ENCODE results near the gene IL4R. TPM values are rescaled to one million over a fixed set of nuclear protein-coding genes. Genes with fewer than 3 reads are reported as not detected.

IL4R gene
- total and polyA plus RNA-seq, 2 of the 13 experiments (the other 11 are each of a cell fraction or from before 2014, with no cell fraction given): 15.9 to 49.6 TPM

GRCh38 chr16:27364493-27365141 is 50.8 kb downstream of the IL4R start (continued):
- TF ChIP-seq HMGXB3 (CRISPR knock-in tag; IDR thresholded peaks at IDR 0.05; ENCODE audit: borderline replicate concordance) (no peak), ZNF232 (CRISPR knock-in tag; IDR thresholded peaks at IDR 0.05; ENCODE audit: borderline replicate concordance) (0 out of 2 replicates have a peak, but pooled peaks have one; percentile 56), THRA (CRISPR knock-in tag; IDR thresholded peaks at IDR 0.05; ENCODE audit: borderline replicate concordance) (peak; percentile 74; the same call in 1 of the 2 replicates), SAP130 (CRISPR knock-in tag; IDR thresholded peaks at IDR 0.05; ENCODE audit: low read depth) (peak; percentile 78), MBD4 (IDR thresholded peaks at IDR 0.05; ENCODE audit: borderline replicate concordance, low read length) (no peak), ZNF317 (CRISPR knock-in tag; IDR thresholded peaks at IDR 0.05) (no peak), AHR (CRISPR knock-in tag; IDR thresholded peaks at IDR 0.05) (0 out of 2 replicates have a peak, but pooled peaks have one; percentile 39), SOX5 (CRISPR knock-in tag; IDR thresholded peaks at IDR 0.05; ENCODE audit: borderline replicate concordance) (peak; percentile 94)
- TF ChIP-seq, protein P1, sequence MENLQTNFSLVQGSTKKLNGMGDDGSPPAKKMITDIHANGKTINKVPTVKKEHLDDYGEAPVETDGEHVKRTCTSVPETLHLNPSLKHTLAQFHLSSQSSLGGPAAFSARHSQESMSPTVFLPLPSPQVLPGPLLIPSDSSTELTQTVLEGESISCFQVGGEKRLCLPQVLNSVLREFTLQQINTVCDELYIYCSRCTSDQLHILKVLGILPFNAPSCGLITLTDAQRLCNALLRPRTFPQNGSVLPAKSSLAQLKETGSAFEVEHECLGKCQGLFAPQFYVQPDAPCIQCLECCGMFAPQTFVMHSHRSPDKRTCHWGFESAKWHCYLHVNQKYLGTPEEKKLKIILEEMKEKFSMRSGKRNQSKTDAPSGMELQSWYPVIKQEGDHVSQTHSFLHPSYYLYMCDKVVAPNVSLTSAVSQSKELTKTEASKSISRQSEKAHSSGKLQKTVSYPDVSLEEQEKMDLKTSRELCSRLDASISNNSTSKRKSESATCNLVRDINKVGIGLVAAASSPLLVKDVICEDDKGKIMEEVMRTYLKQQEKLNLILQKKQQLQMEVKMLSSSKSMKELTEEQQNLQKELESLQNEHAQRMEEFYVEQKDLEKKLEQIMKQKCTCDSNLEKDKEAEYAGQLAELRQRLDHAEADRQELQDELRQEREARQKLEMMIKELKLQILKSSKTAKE (CRISPR knock-in tag; IDR thresholded peaks at IDR 0.05; ENCODE audit: borderline replicate concordance): peak; percentile 88
- TF ChIP-seq, protein P2, sequence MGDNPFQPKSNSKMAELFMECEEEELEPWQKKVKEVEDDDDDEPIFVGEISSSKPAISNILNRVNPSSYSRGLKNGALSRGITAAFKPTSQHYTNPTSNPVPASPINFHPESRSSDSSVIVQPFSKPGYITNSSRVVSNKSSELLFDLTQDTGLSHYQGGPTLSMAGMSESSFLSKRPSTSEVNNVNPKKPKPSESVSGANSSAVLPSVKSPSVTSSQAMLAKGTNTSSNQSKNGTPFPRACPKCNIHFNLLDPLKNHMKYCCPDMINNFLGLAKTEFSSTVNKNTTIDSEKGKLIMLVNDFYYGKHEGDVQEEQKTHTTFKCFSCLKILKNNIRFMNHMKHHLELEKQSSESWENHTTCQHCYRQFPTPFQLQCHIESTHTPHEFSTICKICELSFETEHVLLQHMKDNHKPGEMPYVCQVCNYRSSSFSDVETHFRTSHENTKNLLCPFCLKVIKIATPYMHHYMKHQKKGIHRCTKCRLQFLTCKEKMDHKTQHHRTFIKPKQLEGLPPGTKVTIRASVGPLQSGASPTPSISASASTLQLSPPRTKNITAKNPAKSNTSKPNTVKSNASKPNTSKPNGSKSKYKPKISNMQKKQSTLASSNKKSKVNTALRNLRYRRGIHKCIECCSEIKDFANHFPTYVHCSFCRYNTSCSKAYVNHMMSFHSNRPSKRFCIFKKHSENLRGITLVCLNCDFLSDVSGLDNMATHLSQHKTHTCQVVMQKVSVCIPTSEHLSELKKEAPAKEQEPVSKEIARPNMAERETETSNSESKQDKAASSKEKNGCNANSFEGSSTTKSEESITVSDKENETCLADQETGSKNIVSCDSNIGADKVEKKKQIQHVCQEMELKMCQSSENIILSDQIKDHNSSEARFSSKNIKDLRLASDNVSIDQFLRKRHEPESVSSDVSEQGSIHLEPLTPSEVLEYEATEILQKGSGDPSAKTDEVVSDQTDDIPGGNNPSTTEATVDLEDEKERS (CRISPR knock-in tag; IDR thresholded peaks at IDR 0.05): no peak

All from HepG2 (cell line).